ENCODE results near the gene RNF121. TPM values are rescaled to one million over a fixed set of nuclear protein-coding genes. Genes with fewer than 3 reads are reported as not detected.

RNF121 gene
- total and polyA plus RNA-seq, 4 donors, result 10.2 to 31.1 (median 14.2) TPM

- DNase-seq (ENCODE audit: low spot score), result no peak
- Histone ChIP-seq H3K27ac (ENCODE audit: low read depth in 1 of 2, low read length in 2 of 2) (no peak overlapping the region), H3K4me1 (ENCODE audit: control insufficient read depth in 4 of 4, insufficient read depth in 4 of 4, low read length in 3 of 4) (peaks cover 8 to 27% (median 19%) of the 10 kb centered on the region in 4 donors), H3K4me3 (ENCODE audit: low read depth in 1 of 3, low read length in 3 of 3) (no peak overlapping the region), H3K36me3 (ENCODE audit: control insufficient read depth in 4 of 4, insufficient read depth in 3 of 4, low read depth in 1 of 4, low read length in 3 of 4) (peaks cover 1 to 10% (median 7%) of the 10 kb centered on the region in 4 donors), H3K27me3 (ENCODE audit: control insufficient read depth in 4 of 4, insufficient read depth in 4 of 4, low read length in 3 of 4) (no peaks in the 10 kb centered on the region), H3K9ac (ENCODE audit: low read depth in 1 of 2, low read length in 2 of 2) (no peak overlapping the region), H3K9me3 (ENCODE audit: control insufficient read depth in 4 of 4, low read length in 3 of 4) (no peaks in the 10 kb centered on the region)
- TF ChIP-seq RXRA (IDR thresholded peaks at IDR 0.05) (no peak), FOXA1 (IDR thresholded peaks at IDR 0.05) (no peak), GABPA (IDR thresholded peaks at IDR 0.05 in 1 of 2, conservative IDR thresholded peaks at IDR 0.05 in 1 of 2) (no peak), FOXA2 (IDR thresholded peaks at IDR 0.05) (no peak)
- 87% methylated on average over 3 of the region's 3 CpGs for WGBS
Observed at GRCh38 chr11:72036687-72037086, 107.8 kb downstream of the RNF121 start.

DNA sequence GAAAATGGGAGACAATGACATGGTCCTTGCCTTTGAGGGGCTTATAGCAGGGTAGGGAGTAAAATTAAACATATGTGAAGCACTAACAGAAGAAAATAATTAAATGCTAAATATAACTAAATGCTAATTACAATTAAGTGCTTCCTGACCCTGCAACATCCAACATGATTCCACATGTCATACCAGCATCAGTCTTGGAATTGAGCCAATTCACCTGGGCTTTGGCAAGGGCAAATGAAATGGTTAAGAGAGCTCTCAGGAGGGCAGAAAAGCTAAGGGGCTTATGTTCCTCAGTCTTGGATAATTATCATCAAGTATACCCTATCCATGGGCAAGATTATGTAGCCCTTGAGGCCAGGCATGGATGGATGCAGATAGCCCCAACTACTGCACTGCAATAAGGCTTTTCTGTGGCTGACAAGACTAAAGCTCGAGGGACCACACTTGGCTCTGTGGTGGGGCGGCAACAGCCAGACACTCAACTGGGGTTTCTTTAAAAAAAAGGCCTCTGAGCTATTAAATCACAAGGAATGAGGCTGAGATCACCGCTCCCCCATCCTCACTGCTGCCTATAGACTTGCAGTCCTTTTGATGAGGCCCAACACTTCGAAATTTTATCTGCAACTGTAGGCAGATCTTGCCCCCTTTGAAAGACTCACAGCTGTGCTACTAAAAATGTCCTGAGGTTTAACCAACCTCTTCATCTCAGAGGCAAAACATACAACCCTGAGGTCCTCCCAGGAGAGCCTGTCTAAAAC lies 108.9 kb downstream of the RNF121 start:
- H3K9me3 ChIP-seq (ENCODE audit: control insufficient read depth in 4 of 4, low read length in 3 of 4), result no peaks in the 10 kb centered on the region
- H3K27me3 ChIP-seq (ENCODE audit: control insufficient read depth in 4 of 4, insufficient read depth in 4 of 4, low read length in 3 of 4), result no peaks in the 10 kb centered on the region
- TF ChIP-seq RAD21 (IDR thresholded peaks at IDR 0.05) (no peak), CTCF (IDR thresholded peaks at IDR 0.05; ENCODE audit: low read depth, low read length, missing input control) (no peak), FOXA1 (IDR thresholded peaks at IDR 0.05) (no peak), TAF1 (conservative IDR thresholded peaks at IDR 0.05) (no peak), NR2F2 (IDR thresholded peaks at IDR 0.05) (no peak), SP1 (IDR thresholded peaks at IDR 0.05) (no peak), YY1 (IDR thresholded peaks at IDR 0.05) (no peak), FOXA2 (IDR thresholded peaks at IDR 0.05) (no peak), GABPA (IDR thresholded peaks at IDR 0.05 in 1 of 2, conservative IDR thresholded peaks at IDR 0.05 in 1 of 2) (no peak), ZBTB33 (IDR thresholded peaks at IDR 0.05) (no peak), RXRA (IDR thresholded peaks at IDR 0.05) (no peak), REST (IDR thresholded peaks at IDR 0.05) (no peak), EGR1 (IDR thresholded peaks at IDR 0.05; ENCODE audit: low read depth in 2 of 2) (no peak), JUND (IDR thresholded peaks at IDR 0.05) (no peak)
- TF ChIP-seq, protein P1, sequence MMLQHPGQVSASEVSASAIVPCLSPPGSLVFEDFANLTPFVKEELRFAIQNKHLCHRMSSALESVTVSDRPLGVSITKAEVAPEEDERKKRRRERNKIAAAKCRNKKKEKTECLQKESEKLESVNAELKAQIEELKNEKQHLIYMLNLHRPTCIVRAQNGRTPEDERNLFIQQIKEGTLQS (IDR thresholded peaks at IDR 0.05), result no peak
- TF ChIP-seq, protein P2, sequence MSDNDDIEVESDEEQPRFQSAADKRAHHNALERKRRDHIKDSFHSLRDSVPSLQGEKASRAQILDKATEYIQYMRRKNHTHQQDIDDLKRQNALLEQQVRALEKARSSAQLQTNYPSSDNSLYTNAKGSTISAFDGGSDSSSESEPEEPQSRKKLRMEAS (IDR thresholded peaks at IDR 0.05), result no peak
- H3K4me3 ChIP-seq (ENCODE audit: low read depth in 1 of 3, low read length in 3 of 3), result no peak overlapping the region
- no peak for DNase-seq (ENCODE audit: low spot score)
- WGBS, result 84% methylated on average over 4 of the region's 4 CpGs
- peaks cover 10 to 34% (median 24%) of the 10 kb centered on the region in 4 donors for H3K4me1 ChIP-seq (ENCODE audit: control insufficient read depth in 4 of 4, insufficient read depth in 4 of 4, low read length in 3 of 4)
- no peak overlapping the region for H3K9ac ChIP-seq (ENCODE audit: low read depth in 1 of 2, low read length in 2 of 2)
- no peak overlapping the region for H3K27ac ChIP-seq (ENCODE audit: low read depth in 1 of 2, low read length in 2 of 2)
- H3K36me3 ChIP-seq (ENCODE audit: control insufficient read depth in 4 of 4, insufficient read depth in 3 of 4, low read depth in 1 of 4, low read length in 3 of 4), result peaks cover 1 to 10% (median 7%) of the 10 kb centered on the region in 4 donors
